ENCODE data around the gene SDHB.

- TF ChIP-seq, protein P1, sequence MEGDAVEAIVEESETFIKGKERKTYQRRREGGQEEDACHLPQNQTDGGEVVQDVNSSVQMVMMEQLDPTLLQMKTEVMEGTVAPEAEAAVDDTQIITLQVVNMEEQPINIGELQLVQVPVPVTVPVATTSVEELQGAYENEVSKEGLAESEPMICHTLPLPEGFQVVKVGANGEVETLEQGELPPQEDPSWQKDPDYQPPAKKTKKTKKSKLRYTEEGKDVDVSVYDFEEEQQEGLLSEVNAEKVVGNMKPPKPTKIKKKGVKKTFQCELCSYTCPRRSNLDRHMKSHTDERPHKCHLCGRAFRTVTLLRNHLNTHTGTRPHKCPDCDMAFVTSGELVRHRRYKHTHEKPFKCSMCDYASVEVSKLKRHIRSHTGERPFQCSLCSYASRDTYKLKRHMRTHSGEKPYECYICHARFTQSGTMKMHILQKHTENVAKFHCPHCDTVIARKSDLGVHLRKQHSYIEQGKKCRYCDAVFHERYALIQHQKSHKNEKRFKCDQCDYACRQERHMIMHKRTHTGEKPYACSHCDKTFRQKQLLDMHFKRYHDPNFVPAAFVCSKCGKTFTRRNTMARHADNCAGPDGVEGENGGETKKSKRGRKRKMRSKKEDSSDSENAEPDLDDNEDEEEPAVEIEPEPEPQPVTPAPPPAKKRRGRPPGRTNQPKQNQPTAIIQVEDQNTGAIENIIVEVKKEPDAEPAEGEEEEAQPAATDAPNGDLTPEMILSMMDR (IDR thresholded peaks at IDR 0.05; ENCODE audit: insufficient read depth, low read length), result no peak
- no peak for TF ChIP-seq GABPA (IDR thresholded peaks at IDR 0.05; ENCODE audit: low read depth)
- no peak for TF ChIP-seq POLR2AphosphoS5 (IDR thresholded peaks at IDR 0.05; ENCODE audit: low read depth)
Measured at GRCh38 chr1:17094664-17095063, 40.8 kb upstream of the SDHB start.

All from HL-60 (cell line).